DOHH2 (cell line): ENCODE data around the gene SEMA5A.

ENCODE experiments used
- H3F3A ChIP-seq: fragments of 200-600 bp; sonication (generic), shearing (Covaris generic); 2 replicates; pipeline ENCODE4 v1.6.0; 2016; ENCODE audit warnings: antibody characterized with exemption, mild to moderate bottlenecking; ENCODE audit not compliant: control insufficient read depth, insufficient read depth
- H3K27ac ChIP-seq: fragments of 200-600 bp; sonication (generic); 2 replicates; pipeline ENCODE4 v1.5.1; 2014; ENCODE audit warnings: low read depth, mild to moderate bottlenecking, low read length, moderate library complexity
- H3K27me3 ChIP-seq: fragments of 200-600 bp; sonication (generic); 2 replicates; pipeline ENCODE4 v1.6.1; 2014; ENCODE audit warnings: mild to moderate bottlenecking, low read length, mixed read lengths; ENCODE audit not compliant: control insufficient read depth
- H3K36me3 ChIP-seq: fragments of 200-600 bp; sonication (generic); 2 replicates; pipeline ENCODE4 v1.6.1; 2014; ENCODE audit warnings: mild to moderate bottlenecking, low read length, moderate library complexity, mixed read lengths; ENCODE audit not compliant: control insufficient read depth
- H3K4me1 ChIP-seq: fragments of 200-600 bp; sonication (generic); 2 replicates; pipeline ENCODE4 v1.6.1; 2014; ENCODE audit warnings: mild to moderate bottlenecking, low read length, mixed read lengths; ENCODE audit not compliant: control insufficient read depth
- H3K4me2 ChIP-seq: fragments of 200-600 bp; sonication (generic); 2 replicates; pipeline ENCODE4 v1.6.0; 2014; ENCODE audit warnings: mild to moderate bottlenecking, low read length, moderate library complexity
- H3K4me3 ChIP-seq: fragments of 200-600 bp; sonication (generic); 2 replicates; pipeline ENCODE4 v1.5.1; 2014; ENCODE audit warnings: mild to moderate bottlenecking, low read length, mixed read lengths
- H3K79me2 ChIP-seq: fragments of 200-600 bp; sonication (generic); 2 replicates; pipeline ENCODE4 v1.6.1; 2014; ENCODE audit warnings: mild to moderate bottlenecking, low read length, mixed read lengths; ENCODE audit not compliant: control insufficient read depth
- H3K9me2 ChIP-seq: fragments of 200-600 bp; sonication (generic); replicated peaks from 2 replicates; pipeline ENCODE4 v1.6.1; 2014; ENCODE audit warnings: mild to moderate bottlenecking, low read length, mixed read lengths; ENCODE audit not compliant: control insufficient read depth
- H3K9me3 ChIP-seq: fragments of 200-600 bp; sonication (generic); 2 replicates; pipeline ENCODE4 v1.6.1; 2014; ENCODE audit warnings: antibody characterized with exemption, low read length, mixed read lengths; ENCODE audit not compliant: control insufficient read depth, insufficient read depth
- H4K20me1 ChIP-seq: fragments of 200-600 bp; sonication (generic); 2 replicates; pipeline ENCODE4 v1.6.0; 2014; ENCODE audit warnings: low read depth, mild to moderate bottlenecking, antibody characterized with exemption, low read length, moderate library complexity; ENCODE audit not compliant: control insufficient read depth, insufficient read depth
- CTCF ChIP-seq: fragments of 200-600 bp; sonication (generic); IDR thresholded peaks from one replicate; pipeline ENCODE4 v1.5.1; 2014; ENCODE audit warnings: antibody characterized with exemption, mild to moderate bottlenecking, low read depth, low read length; ENCODE audit not compliant: poor library complexity, severe bottlenecking
- EZH2phosphoT487 ChIP-seq: fragments of 200-600 bp; sonication (generic); IDR thresholded peaks from 2 replicates; pipeline ENCODE4 v1.6.1; 2017; ENCODE audit warnings: borderline replicate concordance, mild to moderate bottlenecking, antibody characterized with exemption, low read length, moderate library complexity, mixed read lengths

The SEMA5A gene

GRCh38 chr5:9429691-9430215 is 116.1 kb downstream of the SEMA5A start:
- no peaks in the 10 kb centered on the region for H3K79me2 ChIP-seq
- H4K20me1 ChIP-seq: no peaks in the 10 kb centered on the region
- H3K27ac ChIP-seq: no peak overlapping the region
- no peaks in the 10 kb centered on the region for H3K36me3 ChIP-seq
- no peaks in the 10 kb centered on the region for H3K27me3 ChIP-seq
- H3F3A ChIP-seq: no peaks in the 10 kb centered on the region
- H3K4me2 ChIP-seq: no peak overlapping the region
- TF ChIP-seq CTCF (no peak), EZH2phosphoT487 (no peak)
- H3K4me1 ChIP-seq: no peaks in the 10 kb centered on the region
- H3K9me2 ChIP-seq: no peaks in the 10 kb centered on the region
- no peak overlapping the region for H3K4me3 ChIP-seq
- no peaks in the 10 kb centered on the region for H3K9me3 ChIP-seq

GRCh38 chr5:9428272-9428671 is 117.6 kb downstream of the SEMA5A start:
- no peaks in the 10 kb centered on the region for H3K36me3 ChIP-seq
- no peaks in the 10 kb centered on the region for H3K4me1 ChIP-seq
- H4K20me1 ChIP-seq: no peaks in the 10 kb centered on the region
- no peak overlapping the region for H3K4me2 ChIP-seq
- H3K27ac ChIP-seq: no peak overlapping the region
- no peak overlapping the region for H3K4me3 ChIP-seq
- no peaks in the 10 kb centered on the region for H3F3A ChIP-seq
- no peaks in the 10 kb centered on the region for H3K79me2 ChIP-seq
- no peaks in the 10 kb centered on the region for H3K9me3 ChIP-seq
- H3K9me2 ChIP-seq: no peaks in the 10 kb centered on the region
- TF ChIP-seq CTCF: no peak
- no peak for TF ChIP-seq EZH2phosphoT487
- H3K27me3 ChIP-seq: no peaks in the 10 kb centered on the region

- Histone ChIP-seq H3K36me3 (no peaks in the 10 kb centered on the region), H3K4me3 (no peak overlapping the region), H3K79me2 (no peaks in the 10 kb centered on the region), H4K20me1 (no peaks in the 10 kb centered on the region), H3K4me1 (no peaks in the 10 kb centered on the region), H3F3A (no peaks in the 10 kb centered on the region), H3K27ac (no peak overlapping the region), H3K9me2 (no peaks in the 10 kb centered on the region), H3K9me3 (no peaks in the 10 kb centered on the region), H3K27me3 (no peaks in the 10 kb centered on the region), H3K4me2 (no peak overlapping the region)
- TF ChIP-seq EZH2phosphoT487 (no peak), CTCF (no peak)
Observed at GRCh38 chr5:9425710-9426109, 120.2 kb downstream of the SEMA5A start.

GRCh38 chr5:9423571-9423970 is 122.3 kb downstream of the SEMA5A start:
- TF ChIP-seq EZH2phosphoT487 (no peak), CTCF (no peak)
- H3K4me1 ChIP-seq: no peaks in the 10 kb centered on the region

More at GRCh38 chr5:9423571-9423970, 122.3 kb downstream of the SEMA5A start:
- Histone ChIP-seq H3K9me3 (no peaks in the 10 kb centered on the region), H3K9me2 (no peaks in the 10 kb centered on the region), H3K27ac (no peak overlapping the region), H4K20me1 (no peaks in the 10 kb centered on the region), H3K36me3 (no peaks in the 10 kb centered on the region), H3K4me3 (no peak overlapping the region), H3K79me2 (no peaks in the 10 kb centered on the region), H3F3A (no peaks in the 10 kb centered on the region), H3K27me3 (no peaks in the 10 kb centered on the region), H3K4me2 (no peak overlapping the region)
